Cardiac muscle cell (in vitro differentiated cells and primary cell): ENCODE data around the gene ANKRD49. TPM values are rescaled to one million over a fixed set of nuclear protein-coding genes. Genes with fewer than 3 reads are reported as not detected.

Source experiments
- DNase-seq, 2 donors: peaks; one replicate each; pipeline versions ENCODE4 v3.0.0 to v3.0.0-alpha.2; 2010 to 2017; ENCODE audit warnings: low read depth in 1 of 2, low spot score in 1 of 2
- H3K27ac ChIP-seq: fragments of 200-600 bp; sonication (generic); 2 replicates; pipeline ENCODE4 v1.5.1; 2016
- H3K27me3 ChIP-seq: fragments of 200-600 bp; sonication (generic); 2 replicates; pipeline ENCODE4 v1.6.0; 2016; ENCODE audit warnings: control low read depth
- H3K36me3 ChIP-seq: fragments of 200-600 bp; sonication (generic); 2 replicates; pipeline ENCODE4 v1.5.1; 2016; ENCODE audit warnings: control low read depth
- H3K4me1 ChIP-seq: fragments of 200-600 bp; sonication (generic); 2 replicates; pipeline ENCODE4 v1.8.1; 2017; ENCODE audit warnings: low read depth, mild to moderate bottlenecking, mixed run types
- H3K4me3 ChIP-seq: fragments of 200-600 bp; sonication (generic); 2 replicates; pipeline ENCODE4 v1.5.1; 2016; ENCODE audit warnings: mild to moderate bottlenecking
- H3K9me3 ChIP-seq: fragments of 200-600 bp; sonication (generic); 2 replicates; pipeline ENCODE4 v1.5.1; 2017; ENCODE audit warnings: low read depth, mild to moderate bottlenecking, control low read depth
- CTCF ChIP-seq: IDR thresholded peaks from 2 replicates; pipeline ENCODE4 v1.5.1; 2012; ENCODE audit warnings: low read depth, mild to moderate bottlenecking, low read length
- polyA plus RNA-seq: library from polyadenylated mRNA; unstranded; fragments of >200 nt; fragmentation: Nextera tagmentation; extraction: Ambion mirVana; gene quantifications from 2 replicates; pipeline ENCODE4 v1.2.1, GENCODE V29; 2016
- total RNA-seq: library from RNA; depleted of rRNA; stranded (reverse); fragments of >200 nt; gene quantifications from 2 replicates; pipeline ENCODE4 v1.2.3, GENCODE V29; 2016

Gene ANKRD49
- total and polyA plus RNA-seq, 2 experiments from 2014 or later, result 10.4 to 17.2 TPM

DNA sequence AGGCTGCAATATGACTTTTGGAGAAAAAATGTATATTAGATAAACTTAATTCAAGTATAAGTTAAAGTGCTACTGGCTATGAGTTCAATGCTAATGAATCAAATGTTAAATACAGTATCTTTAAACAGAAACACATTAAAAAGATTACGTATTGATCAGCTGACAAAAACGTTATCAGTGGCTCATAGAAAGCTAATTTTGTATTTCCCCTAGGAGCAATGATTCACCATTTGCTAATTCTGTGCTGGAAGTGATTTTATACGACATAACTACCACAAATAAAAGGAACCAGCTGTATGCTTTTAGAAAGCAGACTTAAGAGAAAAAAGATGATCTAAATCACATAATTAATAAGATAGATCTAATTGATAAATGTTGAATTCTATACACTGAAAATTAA lies 43.7 kb upstream of the ANKRD49 start:
- Histone ChIP-seq H3K9me3 (no peaks in the 10 kb centered on the region), H3K36me3 (peaks cover 12% of the 10 kb centered on the region), H3K27me3 (no peaks in the 10 kb centered on the region), H3K27ac (no peak overlapping the region), H3K4me3 (no peak overlapping the region), H3K4me1 (peaks cover 6% of the 10 kb centered on the region)
- no peak for TF ChIP-seq CTCF
- DNase-seq, result peak in 1 of 2 donors; percentile 22

DNA sequence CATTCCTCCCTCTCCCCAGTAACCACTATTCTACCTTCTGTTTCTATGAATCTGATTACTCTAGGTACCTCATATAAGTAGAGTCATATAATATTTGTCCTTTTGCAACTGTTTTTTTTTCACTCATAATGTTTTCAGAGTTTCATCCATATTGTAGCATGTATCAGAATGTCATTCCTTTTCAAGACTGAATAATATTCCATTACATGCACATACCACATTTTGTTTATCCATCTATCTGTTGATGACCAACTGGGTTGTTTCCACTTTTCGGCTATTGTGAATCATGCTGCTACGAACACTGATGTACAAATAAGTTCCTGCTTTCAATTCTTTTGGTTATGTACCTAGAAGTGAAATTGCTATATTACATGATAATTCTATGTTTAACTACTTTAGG lies 40.8 kb upstream of the ANKRD49 start:
- Histone ChIP-seq H3K4me1 (peaks cover 6% of the 10 kb centered on the region), H3K36me3 (no peaks in the 10 kb centered on the region), H3K27ac (no peak overlapping the region), H3K4me3 (no peak overlapping the region), H3K27me3 (no peaks in the 10 kb centered on the region), H3K9me3 (no peaks in the 10 kb centered on the region)
- no peak for TF ChIP-seq CTCF
- DNase-seq, result no peak

DNA sequence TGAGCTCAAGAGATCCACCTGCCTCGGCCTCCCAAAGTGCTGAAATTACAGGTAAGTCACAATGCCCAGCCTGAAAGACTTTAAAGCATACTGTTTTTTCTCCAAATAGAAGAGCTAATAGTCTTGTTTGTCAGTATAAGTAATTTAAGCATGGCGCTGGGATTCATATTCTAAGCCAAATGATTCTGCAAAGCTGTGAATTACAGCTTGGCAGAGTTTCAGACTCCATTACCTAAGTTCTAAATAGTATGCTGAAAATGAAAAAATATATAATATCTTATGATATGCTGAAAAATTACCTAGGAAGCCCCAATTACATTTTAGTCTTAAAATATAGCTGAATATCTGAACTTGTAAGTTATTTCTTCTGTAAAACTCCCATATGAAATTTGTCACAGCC lies 39.5 kb upstream of the ANKRD49 start:
- no peaks in the 10 kb centered on the region for H3K27me3 ChIP-seq
- H3K9me3 ChIP-seq, result no peaks in the 10 kb centered on the region
- H3K27ac ChIP-seq, result no peak overlapping the region
- no peak for DNase-seq
- no peak for TF ChIP-seq CTCF
- peaks cover 11% of the 10 kb centered on the region for H3K36me3 ChIP-seq
- H3K4me1 ChIP-seq, result peaks cover under 1% of the 10 kb centered on the region
- H3K4me3 ChIP-seq, result no peak overlapping the region

DNA sequence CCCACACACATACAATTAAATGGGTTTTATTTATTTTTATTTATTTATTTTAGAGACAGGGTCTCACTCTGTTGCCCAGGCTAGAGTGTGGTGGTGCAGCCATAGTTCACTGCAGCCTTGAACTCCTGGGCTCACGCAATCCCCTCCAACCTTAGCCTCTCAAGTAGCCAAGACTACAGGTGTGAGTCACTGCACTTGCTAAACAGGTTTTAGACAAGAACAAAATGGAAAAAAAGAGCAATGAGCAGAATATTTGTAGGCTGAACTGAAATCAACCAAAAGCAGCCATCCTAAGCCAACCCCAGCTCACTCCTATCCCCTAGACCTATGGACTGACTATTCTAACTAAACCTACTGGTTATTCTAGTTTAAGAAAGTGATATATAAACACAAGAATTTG lies 37.9 kb upstream of the ANKRD49 start:
- no peaks in the 10 kb centered on the region for H3K27me3 ChIP-seq
- H3K4me3 ChIP-seq, result no peak overlapping the region
- TF ChIP-seq CTCF, result no peak
- H3K4me1 ChIP-seq, result no peaks in the 10 kb centered on the region
- DNase-seq, result no peak
- no peaks in the 10 kb centered on the region for H3K9me3 ChIP-seq
- no peak overlapping the region for H3K27ac ChIP-seq
- H3K36me3 ChIP-seq, result peaks cover 13% of the 10 kb centered on the region

GRCh38 chr11:94457118-94458029 lies 36.4 kb upstream of the ANKRD49 start:
- Histone ChIP-seq H3K4me1 (no peaks in the 10 kb centered on the region), H3K27me3 (no peaks in the 10 kb centered on the region), H3K4me3 (no peak overlapping the region), H3K9me3 (no peaks in the 10 kb centered on the region), H3K36me3 (peaks cover 13% of the 10 kb centered on the region), H3K27ac (no peak overlapping the region)
- TF ChIP-seq CTCF, result no peak
- DNase-seq, result no peak
